Keratinocyte (primary cell): Measurements from ENCODE around the gene RAG2. TPM values are rescaled to one million over a fixed set of nuclear protein-coding genes. Genes with fewer than 3 reads are reported as not detected.

Experiments
- DNase-seq: peaks from one replicate; pipeline ENCODE4 v3.0.0-alpha.2; 2011; ENCODE audit warnings: low read depth, missing footprints, low spot score
- FAIRE-seq: peaks from 2 replicates; lab custom pipeline; 2011; peaks lifted over from hg19 to GRCh38; lab: Jason Lieb, UNC
- H2AFZ ChIP-seq: 2 replicates; pipeline ENCODE4 v1.6.0; 2012; ENCODE audit warnings: low read length, control low read depth, inconsistent platforms; ENCODE audit not compliant: control insufficient read depth
- H3K27ac ChIP-seq: 2 replicates; pipeline ENCODE4 v1.5.1; 2011; ENCODE audit warnings: low read length; ENCODE audit not compliant: control insufficient read depth, insufficient read depth
- H3K27me3 ChIP-seq: 3 replicates; pipeline ENCODE4 v1.6.0; 2011; ENCODE audit warnings: low read length; ENCODE audit not compliant: control insufficient read depth, insufficient read depth; ENCODE audit errors: extremely low read depth
- H3K36me3 ChIP-seq, 2 experiments: 2 replicates in 1 of 2; 3 replicates in 1 of 2; pipeline ENCODE4 v1.5.1; 2011; ENCODE audit warnings: low read length in 2 of 2, mild to moderate bottlenecking in 1 of 2; ENCODE audit not compliant: control insufficient read depth in 2 of 2, insufficient read depth in 2 of 2; ENCODE audit errors: extremely low read depth in 1 of 2
- H3K4me1 ChIP-seq: 3 replicates; pipeline ENCODE4 v1.5.1; 2011; ENCODE audit warnings: low read length; ENCODE audit not compliant: control insufficient read depth, insufficient read depth; ENCODE audit errors: extremely low read depth
- H3K4me2 ChIP-seq: 3 replicates; pipeline ENCODE4 v1.6.0; 2011; ENCODE audit warnings: low read depth, low read length; ENCODE audit not compliant: control insufficient read depth, insufficient read depth; ENCODE audit errors: extremely low read depth
- H3K4me3 ChIP-seq, 3 experiments: fragments of 200-600 bp in 1 of 3; sonication (generic) in 1 of 3; 2 replicates in 2 of 3; 3 replicates in 1 of 3; pipeline ENCODE4 v1.5.1; 2011 to 2016; ENCODE audit warnings: low read length in 3 of 3, mild to moderate bottlenecking in 3 of 3, control low read depth in 2 of 3, inconsistent platforms in 1 of 3, low read depth in 1 of 3, mixed read lengths in 1 of 3, mixed run types in 1 of 3, moderate library complexity in 1 of 3; ENCODE audit not compliant: control insufficient read depth in 2 of 3, insufficient read depth in 2 of 3; ENCODE audit errors: extremely low read depth in 1 of 3
- H3K79me2 ChIP-seq: 2 replicates; pipeline ENCODE4 v1.6.0; 2012; ENCODE audit warnings: low read length; ENCODE audit not compliant: control insufficient read depth, insufficient read depth
- H3K9ac ChIP-seq: 3 replicates; pipeline ENCODE4 v1.6.0; 2011; ENCODE audit warnings: low read length; ENCODE audit not compliant: control insufficient read depth, insufficient read depth; ENCODE audit errors: extremely low read depth
- H3K9me1 ChIP-seq: 3 replicates; pipeline ENCODE4 v1.6.0; 2011; ENCODE audit warnings: low read length; ENCODE audit not compliant: control insufficient read depth, insufficient read depth; ENCODE audit errors: extremely low read depth
- H3K9me3 ChIP-seq: 2 replicates; pipeline ENCODE4 v1.5.1; 2012; ENCODE audit warnings: low read depth, low read length; ENCODE audit not compliant: control insufficient read depth
- H4K20me1 ChIP-seq: 3 replicates; pipeline ENCODE4 v1.6.0; 2011; ENCODE audit warnings: low read length; ENCODE audit not compliant: control insufficient read depth, insufficient read depth; ENCODE audit errors: extremely low read depth
- EZH2 ChIP-seq: IDR thresholded peaks from one replicate; pipeline ENCODE4 v1.6.1; 2012; ENCODE audit warnings: inconsistent platforms, mild to moderate bottlenecking, low read length, moderate library complexity
- dilution Hi-C: fragments of 300-500 bp; cut with MboI; formaldehyde crosslinking; loops from one replicate; pipeline ENCODE4 v1.7.0; 2020; ENCODE audit warnings: low sequenced_read_pairs; ENCODE audit not compliant: extremely low pct_ligation_motif_present
- polyA plus RNA-seq, 5 experiments: library from polyadenylated mRNA; depleted of rRNA in 3 of 5; stranded (reverse) in 3 of 5; stranded (forward) in 1 of 5; unstranded in 1 of 5; fragments of >200 nt; gene quantifications; 1 replicate in 1 of 5; 2 replicates in 3 of 5; 3 replicates in 1 of 5; pipeline versions ENCODE4 v1.2.1 to v1.2.3, GENCODE V29; 2011 to 2012; ENCODE audit warnings: missing spikeins in 2 of 5, low read depth in 1 of 5, low replicate concordance in 1 of 5
- TF ChIP-seq, protein P1 (sequence below), 3 experiments: IDR thresholded peaks in 1 of 3; conservative IDR thresholded peaks in 1 of 3; optimal IDR thresholded peaks in 1 of 3; 2 replicates in 2 of 3; 3 replicates in 1 of 3; pipeline versions ENCODE3 to v1.5.1; 2011; ENCODE audit warnings: low read length in 3 of 3, mild to moderate bottlenecking in 3 of 3, moderate library complexity in 2 of 3, control low read depth in 1 of 3, inconsistent platforms in 1 of 3; ENCODE audit not compliant: insufficient read depth in 2 of 3; ENCODE audit errors: extremely low read depth in 1 of 3

Gene RAG2
- polyA plus RNA-seq, 1 donor (not counting 4 experiments of a cell fraction or from before 2014, with no cell fraction given) = not detected

DNA sequence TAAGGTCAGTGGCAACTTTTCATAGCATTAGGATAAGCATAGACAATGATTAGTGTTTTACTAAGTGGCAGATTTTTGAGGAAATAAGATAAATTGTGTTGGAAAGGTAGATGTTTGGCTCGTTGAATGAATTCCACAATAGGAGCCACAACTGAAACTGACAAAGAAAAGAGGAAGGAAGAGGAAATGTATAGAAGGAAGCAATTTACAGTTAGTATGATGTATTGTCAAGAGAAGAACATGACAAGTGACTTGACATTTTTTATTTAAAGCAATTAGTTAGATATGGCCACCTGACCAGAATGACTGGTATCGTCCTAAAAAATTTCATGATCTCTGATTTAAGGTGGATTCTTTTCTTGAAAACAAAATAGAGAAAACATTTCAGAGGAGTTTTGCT lies 3.1 kb upstream of the RAG2 start:
- no peak overlapping the region for H3K9ac ChIP-seq
- H3K9me1 ChIP-seq = no peaks in the 10 kb centered on the region
- H3K27ac ChIP-seq = no peak overlapping the region
- no peaks in the 10 kb centered on the region for H3K9me3 ChIP-seq
- no peak overlapping the region for H2AFZ ChIP-seq
- TF ChIP-seq, protein P1, sequence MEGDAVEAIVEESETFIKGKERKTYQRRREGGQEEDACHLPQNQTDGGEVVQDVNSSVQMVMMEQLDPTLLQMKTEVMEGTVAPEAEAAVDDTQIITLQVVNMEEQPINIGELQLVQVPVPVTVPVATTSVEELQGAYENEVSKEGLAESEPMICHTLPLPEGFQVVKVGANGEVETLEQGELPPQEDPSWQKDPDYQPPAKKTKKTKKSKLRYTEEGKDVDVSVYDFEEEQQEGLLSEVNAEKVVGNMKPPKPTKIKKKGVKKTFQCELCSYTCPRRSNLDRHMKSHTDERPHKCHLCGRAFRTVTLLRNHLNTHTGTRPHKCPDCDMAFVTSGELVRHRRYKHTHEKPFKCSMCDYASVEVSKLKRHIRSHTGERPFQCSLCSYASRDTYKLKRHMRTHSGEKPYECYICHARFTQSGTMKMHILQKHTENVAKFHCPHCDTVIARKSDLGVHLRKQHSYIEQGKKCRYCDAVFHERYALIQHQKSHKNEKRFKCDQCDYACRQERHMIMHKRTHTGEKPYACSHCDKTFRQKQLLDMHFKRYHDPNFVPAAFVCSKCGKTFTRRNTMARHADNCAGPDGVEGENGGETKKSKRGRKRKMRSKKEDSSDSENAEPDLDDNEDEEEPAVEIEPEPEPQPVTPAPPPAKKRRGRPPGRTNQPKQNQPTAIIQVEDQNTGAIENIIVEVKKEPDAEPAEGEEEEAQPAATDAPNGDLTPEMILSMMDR (optimal IDR thresholded peaks at IDR 0.05 in 1 of 3, IDR thresholded peaks at IDR 0.05 in 1 of 3, conservative IDR thresholded peaks at IDR 0.05 in 1 of 3; ENCODE audit: extremely low read depth in 1 of 3, insufficient read depth in 2 of 3, low read length in 3 of 3) = no peak
- TF ChIP-seq EZH2 = no peak
- no peaks in the 10 kb centered on the region for H3K79me2 ChIP-seq
- H4K20me1 ChIP-seq = no peaks in the 10 kb centered on the region
- H3K27me3 ChIP-seq = no peaks in the 10 kb centered on the region
- FAIRE-seq (no peak), DNase-seq (no peak)
- H3K4me3 ChIP-seq = no peak overlapping the region
- dilution Hi-C loops = no loop called here
- no peaks in the 10 kb centered on the region for H3K4me1 ChIP-seq
- H3K36me3 ChIP-seq = no peaks in the 10 kb centered on the region
- no peak overlapping the region for H3K4me2 ChIP-seq

DNA sequence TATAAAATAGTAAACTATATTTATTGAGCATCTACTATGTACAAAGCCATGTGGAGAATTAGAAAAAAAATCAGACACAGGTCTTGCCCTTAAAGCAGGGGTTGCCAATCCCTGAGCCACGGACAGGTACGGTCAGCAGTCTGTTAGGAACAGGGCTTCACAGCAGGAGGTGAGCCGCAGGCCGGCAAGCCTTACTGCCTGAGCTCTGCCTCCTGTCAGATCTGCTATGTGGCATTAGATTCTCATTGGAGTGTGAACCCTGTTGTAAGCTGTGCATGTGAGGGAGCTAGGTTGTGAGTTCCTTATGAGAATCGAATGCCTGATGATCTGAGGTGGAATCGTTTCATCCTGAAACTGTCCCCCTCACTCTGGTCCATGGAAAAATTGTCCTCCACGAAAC lies 2.1 kb upstream of the RAG2 start:
- dilution Hi-C loops = no loop called here
- FAIRE-seq = no peak

More for the DNA sequence above, 2.1 kb upstream of the RAG2 start:
- no peak for DNase-seq
- no peak overlapping the region for H3K4me3 ChIP-seq
- no peaks in the 10 kb centered on the region for H3K79me2 ChIP-seq
- no peaks in the 10 kb centered on the region for H3K27me3 ChIP-seq
- peaks cover 2% of the 10 kb centered on the region for H3K4me1 ChIP-seq
- TF ChIP-seq, protein P1 (optimal IDR thresholded peaks at IDR 0.05 in 1 of 3, IDR thresholded peaks at IDR 0.05 in 1 of 3, conservative IDR thresholded peaks at IDR 0.05 in 1 of 3; ENCODE audit: extremely low read depth in 1 of 3, insufficient read depth in 2 of 3, low read length in 3 of 3) = no peak
- TF ChIP-seq EZH2 = no peak
- H3K9ac ChIP-seq = no peak overlapping the region
- no peaks in the 10 kb centered on the region for H3K36me3 ChIP-seq
- H3K9me3 ChIP-seq = no peaks in the 10 kb centered on the region
- H3K9me1 ChIP-seq = no peaks in the 10 kb centered on the region
- no peak overlapping the region for H3K4me2 ChIP-seq
- H4K20me1 ChIP-seq = no peaks in the 10 kb centered on the region
- no peak overlapping the region for H2AFZ ChIP-seq
- no peak overlapping the region for H3K27ac ChIP-seq
